HCT116 (cell line): Measurements from ENCODE around the gene ATXN1. TPM values are rescaled to one million over a fixed set of nuclear protein-coding genes. Genes with fewer than 3 reads are reported as not detected.

Experiments used
- ATAC-seq: fragments of 200-7000 bp; cut with Tn5 transposase; 2 replicates; pipeline ENCODE4 v1.9.1; 2020; ENCODE audit warnings: mild to moderate bottlenecking, moderate library complexity
- BruUV-seq: library from RNA; stranded (reverse); fragments of 400-500 nt; replicated peaks from 2 replicates; lab custom pipeline; 2021; lab: Mats Ljungman, UMichigan
- CTCF ChIA-PET: fragments of 300-600 bp; sonication (Branson Sonifier 250); formaldehyde crosslinking; loops from one replicate; lab custom pipeline; 2021; ENCODE audit warnings: antibody characterized with exemption; lab: Charles Lee
- POLR2A ChIA-PET: fragments of 300-600, 350-600 bp; sonication (Branson Sonifier 250); formaldehyde crosslinking; loops from one replicate; lab custom pipeline; 2021; ENCODE audit warnings: antibody characterized with exemption; lab: Charles Lee
- RAD21 ChIA-PET, 2 experiments: fragments of 300-600 bp; sonication (Branson Sonifier 250); formaldehyde crosslinking; loops; one replicate each; lab custom pipeline; 2023; ENCODE audit warnings: low total read pairs in 2 of 2; ENCODE audit not compliant: uncharacterized antibody in 2 of 2, unreplicated experiment in 2 of 2, low non-redundant PET in 1 of 2; lab: Charles Lee
- DNase-seq: peaks from one replicate; pipeline ENCODE4 v3.0.0-alpha.2; 2010; ENCODE audit warnings: low read depth, low spot score
- H2AFZ ChIP-seq: fragments of 200-600 bp; shearing (Covaris generic), sonication (generic); 2 replicates; pipeline ENCODE4 v1.6.1; 2017; ENCODE audit warnings: low read depth, mixed run types, mixed read lengths, antibody characterized with exemption, low read length; ENCODE audit not compliant: poor library complexity, severe bottlenecking
- H3K27ac ChIP-seq: 2 replicates; pipeline ENCODE4 v1.5.1; 2012; ENCODE audit warnings: low read depth, low read length
- H3K27me3 ChIP-seq: fragments of 200-600 bp; sonication (generic); 2 replicates; pipeline ENCODE4 v1.6.1; 2016; ENCODE audit warnings: mixed run types, low read length, mixed read lengths; ENCODE audit not compliant: insufficient read depth
- H3K36me3 ChIP-seq, 2 experiments: fragments of 200-500 bp in 1 of 2; fragments of 200-600 bp in 1 of 2; sonication (Bioruptor generic) in 1 of 2; sonication (generic) in 1 of 2; 2 replicates each; pipeline versions ENCODE4 v1.5.1 to v1.6.1; 2014 to 2016; ENCODE audit warnings: low read length in 2 of 2, inconsistent platforms in 1 of 2, mixed read lengths in 1 of 2, mixed run types in 1 of 2; ENCODE audit not compliant: insufficient read depth in 2 of 2, control insufficient read depth in 1 of 2
- H3K4me1 ChIP-seq, 2 experiments: fragments of 200-600 bp in 1 of 2; sonication (generic) in 1 of 2; 2 replicates each; pipeline versions ENCODE4 v1.5.1 to v1.6.1; 2012 to 2017; ENCODE audit warnings: low read length in 2 of 2, inconsistent platforms in 1 of 2, mild to moderate bottlenecking in 1 of 2, mixed read lengths in 1 of 2, mixed run types in 1 of 2, moderate library complexity in 1 of 2; ENCODE audit not compliant: insufficient read depth in 2 of 2, control insufficient read depth in 1 of 2
- H3K4me2 ChIP-seq: fragments of 200-600 bp; sonication (generic); 2 replicates; pipeline ENCODE4 v1.6.1; 2017; ENCODE audit warnings: mixed run types, low read length, mixed read lengths
- H3K4me3 ChIP-seq, 2 experiments: fragments of 200-600 bp in 1 of 2; sonication (generic) in 1 of 2; replicated peaks in 1 of 2; 2 replicates each; pipeline ENCODE4 v1.5.1; 2011 to 2016; ENCODE audit warnings: low read length in 2 of 2, control low read depth in 1 of 2, low read depth in 1 of 2, mild to moderate bottlenecking in 1 of 2, mixed read lengths in 1 of 2, mixed run types in 1 of 2
- H3K79me2 ChIP-seq: fragments of 200-600 bp; sonication (generic); 2 replicates; pipeline ENCODE4 v1.6.1; 2017; ENCODE audit warnings: mild to moderate bottlenecking, mixed run types, low read length, moderate library complexity, mixed read lengths; ENCODE audit not compliant: insufficient read depth
- H3K9ac ChIP-seq: fragments of 200-600 bp; sonication (generic); 2 replicates; pipeline ENCODE4 v1.6.1; 2016; ENCODE audit warnings: low read length, mixed read lengths
- H3K9me2 ChIP-seq: fragments of 200-600 bp; sonication (generic), shearing (Covaris generic); 2 replicates; pipeline ENCODE4 v1.6.1; 2017; ENCODE audit warnings: mixed run types, mild to moderate bottlenecking, moderate library complexity; ENCODE audit not compliant: insufficient read depth
- H3K9me3 ChIP-seq, 2 experiments: fragments of 200-500 bp in 1 of 2; fragments of 200-600 bp in 1 of 2; sonication (Bioruptor generic) in 1 of 2; sonication (generic) in 1 of 2; 2 replicates each; pipeline ENCODE4 v1.6.1; 2014 to 2017; ENCODE audit warnings: low read length in 2 of 2, mixed read lengths in 2 of 2, inconsistent platforms in 1 of 2, low read depth in 1 of 2, mild to moderate bottlenecking in 1 of 2, mixed run types in 1 of 2, moderate library complexity in 1 of 2; ENCODE audit not compliant: control insufficient read depth in 1 of 2, insufficient read depth in 1 of 2
- H4K20me1 ChIP-seq: fragments of 200-600 bp; sonication (generic), shearing (Covaris generic); 2 replicates; pipeline ENCODE4 v1.6.1; 2017; ENCODE audit warnings: mixed run types, mild to moderate bottlenecking, moderate library complexity; ENCODE audit not compliant: insufficient read depth
- ATF3 ChIP-seq: IDR thresholded peaks from 2 replicates; pipeline ENCODE4 v1.6.1; 2012
- EGR1 ChIP-seq: IDR thresholded peaks from 2 replicates; pipeline ENCODE4 v1.6.1; 2012; ENCODE audit warnings: low read depth
- EZH2phosphoT487 ChIP-seq: fragments of 200-600 bp; IDR thresholded peaks from 2 replicates; pipeline ENCODE4 v1.6.1; 2018; ENCODE audit warnings: antibody characterized with exemption, borderline replicate concordance
- FOSL1 ChIP-seq: IDR thresholded peaks from 2 replicates; pipeline ENCODE4 v1.6.1; 2012; ENCODE audit warnings: low read depth
- POLR2A ChIP-seq: IDR thresholded peaks from 2 replicates; pipeline ENCODE4 v1.7.0; 2011; ENCODE audit warnings: borderline replicate concordance; ENCODE audit not compliant: insufficient read depth, insufficient read length; ENCODE audit errors: extremely low read depth
- POLR2AphosphoS5 ChIP-seq: IDR thresholded peaks from 2 replicates; pipeline ENCODE4 v1.6.1; 2011; ENCODE audit warnings: mild to moderate bottlenecking, low read depth, low read length, moderate library complexity
- REST ChIP-seq: IDR thresholded peaks from 2 replicates; pipeline ENCODE4 v1.6.1; 2012; ENCODE audit warnings: low read depth
- SRF ChIP-seq: IDR thresholded peaks from 2 replicates; pipeline ENCODE4 v1.6.1; 2012; ENCODE audit warnings: low read depth
- YY1 ChIP-seq: IDR thresholded peaks from 2 replicates; pipeline ENCODE4 v1.6.1; 2011; ENCODE audit warnings: low read length, low read depth, moderate library complexity, mild to moderate bottlenecking; ENCODE audit not compliant: insufficient replicate concordance; ENCODE audit errors: extremely low read depth
- ZFX ChIP-seq: fragments of 450-650 bp; IDR thresholded peaks from 2 replicates; pipeline ENCODE4 v1.6.1; 2017
- intact Hi-C: fragments of 100-400 bp; cut with micrococcal nuclease; formaldehyde crosslinking; loops from 2 replicates; pipeline ENCODE4 v1.10.0; 2022
- total RNA-seq: library from RNA; stranded (reverse); gene quantifications from one replicate; pipeline ENCODE4 v1.2.1, GENCODE V29; 2021; ENCODE audit not compliant: unreplicated experiment
- TF ChIP-seq, protein P1 (sequence below): IDR thresholded peaks from 2 replicates; pipeline ENCODE4 v1.6.1; 2012

The ATXN1 gene
- total RNA-seq, 1 experiment from 2014 or later, result 21.0 TPM

DNA sequence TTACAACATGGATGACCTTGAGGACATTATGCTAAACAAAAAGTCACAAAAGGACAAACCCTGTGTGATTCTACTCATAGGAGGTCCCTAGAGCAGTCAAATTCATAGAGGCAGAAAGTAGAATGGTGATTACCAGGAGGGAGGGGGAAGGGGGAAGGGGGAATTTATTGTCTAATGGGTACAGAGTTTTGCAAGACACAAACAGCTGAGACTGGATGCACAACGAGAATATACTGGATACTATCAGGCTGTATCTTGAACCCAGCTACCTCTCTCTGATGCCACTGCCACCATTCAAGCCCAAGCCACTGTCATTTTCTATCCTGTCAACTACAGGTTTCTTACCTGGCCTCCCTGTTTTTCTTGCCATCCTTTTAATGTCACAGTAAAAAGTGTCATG is 252.3 kb downstream of the ATXN1 start (continued):
- TF ChIP-seq REST (no peak), SRF (no peak), POLR2AphosphoS5 (no peak)
- TF ChIP-seq, all 23 proteins: peak for 0

- peaks cover 0 to 2% of the 10 kb centered on the region in 2 experiments; a peak in 1 of 4 replicates for H3K4me1 ChIP-seq
- no peaks in the 10 kb centered on the region for H3K79me2 ChIP-seq
- no peak overlapping the region for H2AFZ ChIP-seq
- H3K4me3 ChIP-seq, result no peak overlapping the region
- no peak overlapping the region for H3K9ac ChIP-seq
- H3K27me3 ChIP-seq, result no peaks in the 10 kb centered on the region
- no TSS peak for BruUV-seq
- no peaks in the 10 kb centered on the region for H4K20me1 ChIP-seq
- DNase-seq (no peak), ATAC-seq (no peak)
- ChIA-PET POLR2A (no interaction called here), RAD21 (no interaction called here), CTCF (no interaction called here)
- intact Hi-C loops, result loop anchor here (5.0 kb wide), 1 partner anchor 581 kb away; no protein-coding TSS in a partner anchor
- no peak overlapping the region for H3K27ac ChIP-seq
- H3K4me2 ChIP-seq, result no peak overlapping the region
- no peaks in the 10 kb centered on the region for H3K9me3 ChIP-seq
- TF ChIP-seq EGR1 (no peak), EZH2phosphoT487 (no peak), POLR2AphosphoS5 (no peak), POLR2A (no peak), ZFX (no peak), ATF3 (no peak), YY1 (no peak), FOSL1 (no peak)
- TF ChIP-seq, protein P1, sequence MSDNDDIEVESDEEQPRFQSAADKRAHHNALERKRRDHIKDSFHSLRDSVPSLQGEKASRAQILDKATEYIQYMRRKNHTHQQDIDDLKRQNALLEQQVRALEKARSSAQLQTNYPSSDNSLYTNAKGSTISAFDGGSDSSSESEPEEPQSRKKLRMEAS, result no peak
- H3K36me3 ChIP-seq, result no peaks in the 10 kb centered on the region
- H3K9me2 ChIP-seq, result no peaks in the 10 kb centered on the region
Observed at GRCh38 chr6:16505711-16506357, 255.4 kb downstream of the ATXN1 start.
